ENCODE results near the gene ATRNL1. TPM values are rescaled to one million over a fixed set of nuclear protein-coding genes. Genes with fewer than 3 reads are reported as not detected.

The ATRNL1 gene
- total and polyA plus RNA-seq, 2 of the 8 experiments (the other 6 are each of a cell fraction or from before 2014, with no cell fraction given) = 5.1 to 17.6 TPM

DNA sequence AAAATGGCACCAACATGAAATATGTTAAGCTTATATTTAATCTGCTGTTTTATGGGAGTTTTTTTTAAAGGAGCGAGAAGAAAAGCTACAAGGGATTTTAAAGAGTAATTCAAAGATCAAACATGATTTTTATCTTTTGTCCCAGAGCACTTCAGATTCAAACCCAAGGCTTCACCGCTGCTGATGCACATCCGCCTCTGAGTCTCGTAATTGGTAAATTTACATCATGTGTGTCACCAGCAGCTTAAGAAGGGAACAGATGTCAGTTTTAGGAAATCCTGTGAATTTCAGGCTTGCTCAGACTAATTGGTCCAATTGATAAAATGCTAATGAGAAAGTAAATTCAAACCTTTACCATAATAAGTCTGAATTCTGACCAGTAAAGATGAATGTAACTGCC, 773.5 kb downstream of the ATRNL1 start:
- Histone ChIP-seq H3K18ac (ENCODE audit: extremely low read depth, low read length) (no peak overlapping the region), H2BK120ac (replicated peaks; ENCODE audit: low read depth, low read length) (no peak overlapping the region), H2BK15ac (ENCODE audit: low read length) (no peak overlapping the region), H3K56ac (replicated peaks; ENCODE audit: insufficient read length, low read depth, low read length) (no peak overlapping the region), H3K4me3 (ENCODE audit: extremely low read depth in 1 of 4, insufficient read depth in 2 of 4, low read depth in 3 of 4, low read length in 4 of 4) (no peak overlapping the region), H3K9ac (replicated peaks in 1 of 4; ENCODE audit: extremely low read depth in 1 of 4, low read depth in 3 of 4, low read length in 3 of 4) (no peak overlapping the region), H3K79me2 (ENCODE audit: control insufficient read depth in 1 of 2, insufficient read depth in 2 of 2, low read length in 2 of 2) (no peaks in the 10 kb centered on the region), H3K79me1 (ENCODE audit: low read depth, low read length) (no peaks in the 10 kb centered on the region), H3K27me3 (replicated peaks in 1 of 4; ENCODE audit: control insufficient read depth in 3 of 4, extremely low read depth in 1 of 4, insufficient read depth in 3 of 4, low read length in 3 of 4) (no peaks in the 10 kb centered on the region), H3K23me2 (ENCODE audit: low read depth, low read length) (no peaks in the 10 kb centered on the region), H4K91ac (replicated peaks; ENCODE audit: insufficient read length, low read length) (no peak overlapping the region), H3K27ac (ENCODE audit: low read depth, low read length) (no peak overlapping the region), H3K36me3 (ENCODE audit: control insufficient read depth in 2 of 4, insufficient read depth in 4 of 4, low read length in 3 of 4) (no peaks in the 10 kb centered on the region), H3K4ac (replicated peaks; ENCODE audit: insufficient read length, low read depth, low read length) (no peak overlapping the region), H3K23ac (ENCODE audit: insufficient read length) (no peak overlapping the region), H2BK20ac (ENCODE audit: low read length) (no peak overlapping the region), H2BK5ac (ENCODE audit: low read depth, low read length) (no peak overlapping the region), H4K5ac (ENCODE audit: insufficient read length, low read depth, low read length) (no peak overlapping the region), H2AFZ (ENCODE audit: low read length) (no peak overlapping the region), H2AK5ac (ENCODE audit: low read depth, low read length) (no peak overlapping the region), H3K4me2 (ENCODE audit: insufficient read depth in 1 of 2, low read depth in 2 of 2, low read length in 2 of 2) (no peak overlapping the region), H4K20me1 (replicated peaks in 1 of 2; ENCODE audit: control insufficient read depth in 1 of 2, insufficient read depth in 2 of 2, low read length in 2 of 2) (no peaks in the 10 kb centered on the region), H3K4me1 (replicated peaks in 1 of 4; ENCODE audit: control insufficient read depth in 3 of 4, insufficient read depth in 4 of 4, low read length in 3 of 4) (no peaks in the 10 kb centered on the region), H3K14ac (ENCODE audit: insufficient read length) (no peak overlapping the region), H3K9me3 (ENCODE audit: insufficient read depth in 2 of 2, low read depth in 1 of 2, low read length in 1 of 2) (no peaks in the 10 kb centered on the region), H2BK12ac (ENCODE audit: low read depth, low read length) (no peak overlapping the region), H4K8ac (ENCODE audit: extremely low read depth, insufficient read depth, low read length) (no peak overlapping the region)
- ChIA-PET POLR2A (ENCODE audit: partially characterized antibody) (no interaction called here), CTCF (ENCODE audit: partially characterized antibody) (no interaction called here)
- TF ChIP-seq SUZ12 (IDR thresholded peaks at IDR 0.05; ENCODE audit: low read length) (no peak), PHF8 (conservative IDR thresholded peaks at IDR 0.05; ENCODE audit: low read depth, low read length) (no peak), TCF12 (IDR thresholded peaks at IDR 0.05; ENCODE audit: low read depth, low read length) (no peak), E2F6 (IDR thresholded peaks at IDR 0.05) (no peak)
- no peak for FAIRE-seq
- 91% methylated on average over 4 of the region's 4 CpGs; no CpG with 5 or more reads in 1 of the 2 experiments for WGBS, 2 experiments (ENCODE audit: extremely low coverage in 1 of 2, insufficient coverage in 1 of 2, insufficient read length in 1 of 2, insufficient replicate concordance in 2 of 2, low coverage in 1 of 2, low lambda C conversion rate in 2 of 2, missing lambda C conversion rate in 1 of 2)
- DNase-seq (ENCODE audit: low read depth in 1 of 2, low spot score in 2 of 2) = no peak

Measured in H1 (cell line).